ENCODE results near the gene TMOD1. TPM values are rescaled to one million over a fixed set of nuclear protein-coding genes. Genes with fewer than 3 reads are reported as not detected.
A peak's percentile ranks its signal among the peaks of the same experiment; 100 is the strongest.

Gene TMOD1
- total RNA-seq, 4 donors from 2014 or later: 5.9 to 93.7 (median 22.2) TPM

DNA sequence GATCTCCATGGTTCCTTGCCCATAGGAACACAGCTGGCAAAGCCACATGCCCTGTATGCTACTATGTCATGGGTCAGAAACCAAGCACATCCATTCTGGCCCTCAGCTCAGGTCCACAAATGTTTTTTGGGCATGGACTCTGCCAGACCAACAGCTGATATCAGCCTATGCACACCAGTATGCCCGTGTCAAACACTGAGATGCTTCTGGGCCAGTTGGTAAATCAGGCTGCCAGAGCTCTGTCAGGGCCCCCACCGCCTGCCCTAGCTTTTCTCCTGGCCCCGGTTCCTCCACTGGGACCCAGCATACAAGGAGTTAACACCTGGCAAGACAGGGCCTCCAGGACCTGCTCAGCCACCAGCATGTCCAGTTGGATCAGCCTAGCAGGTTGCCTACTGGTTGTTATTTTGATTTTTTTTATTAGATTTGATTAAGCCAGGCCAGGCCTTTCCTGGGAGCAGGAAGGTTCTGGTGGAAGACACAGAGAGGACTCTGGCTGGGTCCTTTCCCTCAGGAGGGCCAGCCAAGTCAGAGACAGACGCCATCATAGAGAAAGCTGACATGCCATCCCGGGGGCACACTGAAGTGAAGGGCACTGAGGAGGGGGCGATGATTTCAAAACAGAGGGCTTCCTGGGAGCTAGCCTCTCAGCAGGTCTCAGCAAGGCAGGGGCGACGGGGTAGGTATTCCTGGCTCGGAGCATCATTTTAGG lies 65.9 kb downstream of the TMOD1 start:
- DNase-seq: peak in 1 of 2 donors; percentile 20
- Histone ChIP-seq H3K27ac (peak overlapping the region; percentile 1 to 57), H3K36me3 (no peaks in the 10 kb centered on the region), H3K9me3 (no peaks in the 10 kb centered on the region), H3K4me1 (peaks cover 8 to 18% of the 10 kb centered on the region in 2 donors), H3K4me3 (no peak overlapping the region), H3K27me3 (no peaks in the 10 kb centered on the region)
- intact Hi-C loops (cut with DNase I; ENCODE audit: low total_unique reads): no loop called here
- TF ChIP-seq POLR2A (IDR thresholded peaks at IDR 0.05): no peak
- TF ChIP-seq, protein P1, sequence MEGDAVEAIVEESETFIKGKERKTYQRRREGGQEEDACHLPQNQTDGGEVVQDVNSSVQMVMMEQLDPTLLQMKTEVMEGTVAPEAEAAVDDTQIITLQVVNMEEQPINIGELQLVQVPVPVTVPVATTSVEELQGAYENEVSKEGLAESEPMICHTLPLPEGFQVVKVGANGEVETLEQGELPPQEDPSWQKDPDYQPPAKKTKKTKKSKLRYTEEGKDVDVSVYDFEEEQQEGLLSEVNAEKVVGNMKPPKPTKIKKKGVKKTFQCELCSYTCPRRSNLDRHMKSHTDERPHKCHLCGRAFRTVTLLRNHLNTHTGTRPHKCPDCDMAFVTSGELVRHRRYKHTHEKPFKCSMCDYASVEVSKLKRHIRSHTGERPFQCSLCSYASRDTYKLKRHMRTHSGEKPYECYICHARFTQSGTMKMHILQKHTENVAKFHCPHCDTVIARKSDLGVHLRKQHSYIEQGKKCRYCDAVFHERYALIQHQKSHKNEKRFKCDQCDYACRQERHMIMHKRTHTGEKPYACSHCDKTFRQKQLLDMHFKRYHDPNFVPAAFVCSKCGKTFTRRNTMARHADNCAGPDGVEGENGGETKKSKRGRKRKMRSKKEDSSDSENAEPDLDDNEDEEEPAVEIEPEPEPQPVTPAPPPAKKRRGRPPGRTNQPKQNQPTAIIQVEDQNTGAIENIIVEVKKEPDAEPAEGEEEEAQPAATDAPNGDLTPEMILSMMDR (IDR thresholded peaks at IDR 0.05): no peak

- H3K4me3 ChIP-seq: no peak overlapping the region
- TF ChIP-seq, protein P1 (IDR thresholded peaks at IDR 0.05): no peak
- TF ChIP-seq POLR2A (IDR thresholded peaks at IDR 0.05): no peak
- intact Hi-C loops (cut with DNase I; ENCODE audit: low total_unique reads): no loop called here
- no peaks in the 10 kb centered on the region for H3K9me3 ChIP-seq
- no peaks in the 10 kb centered on the region for H3K27me3 ChIP-seq
- H3K27ac ChIP-seq: peak overlapping the region; percentile 1 to 57
- no peak for DNase-seq
- peaks cover 8 to 18% of the 10 kb centered on the region in 2 donors for H3K4me1 ChIP-seq
- H3K36me3 ChIP-seq: no peaks in the 10 kb centered on the region
Observed at GRCh38 chr9:97567894-97568202, 66.4 kb downstream of the TMOD1 start.

DNA sequence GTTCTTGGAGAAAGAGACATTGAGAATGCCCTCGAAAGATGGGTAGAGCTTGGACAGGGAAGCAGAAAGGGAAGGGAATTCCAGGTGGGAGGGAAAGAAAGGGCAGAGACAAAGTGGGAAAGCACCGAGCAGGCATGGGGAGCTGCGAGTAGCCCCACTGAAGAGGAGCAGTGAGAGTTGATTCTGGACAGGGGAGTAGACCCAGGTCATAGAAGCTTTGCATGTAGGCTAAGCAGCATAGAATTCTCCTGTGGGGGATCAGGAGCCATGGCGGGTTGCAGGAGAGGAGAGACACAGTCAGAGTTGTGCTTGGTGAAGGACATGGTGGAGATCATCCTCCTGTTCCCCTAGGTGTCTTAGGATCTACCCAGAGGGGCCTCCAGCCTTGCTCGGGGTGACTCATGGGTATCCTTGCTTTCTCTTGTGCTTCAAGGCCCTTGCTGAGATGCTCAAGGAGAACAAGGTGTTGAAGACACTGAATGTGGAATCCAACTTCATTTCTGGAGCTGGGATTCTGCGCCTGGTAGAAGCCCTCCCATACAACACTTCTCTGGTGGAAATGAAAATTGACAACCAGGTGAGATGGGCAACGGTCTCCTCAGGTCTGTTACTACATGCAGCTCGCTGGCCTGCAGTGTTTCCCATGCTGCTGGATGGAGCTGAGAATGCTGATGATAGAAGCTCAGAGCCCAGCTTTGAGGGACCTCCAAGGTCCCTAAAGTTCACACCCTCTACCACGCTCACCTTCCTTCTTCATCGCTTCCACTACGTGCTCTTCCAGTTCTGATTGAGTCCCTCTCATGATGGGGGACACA lies 67.2 kb downstream of the TMOD1 start:
- Histone ChIP-seq H3K4me3 (no peak overlapping the region), H3K36me3 (no peaks in the 10 kb centered on the region), H3K4me1 (peaks cover 8 to 11% of the 10 kb centered on the region in 2 donors), H3K27me3 (no peaks in the 10 kb centered on the region), H3K9me3 (no peaks in the 10 kb centered on the region), H3K27ac (peak overlapping the region; percentile 25 to 92)
- no peak for TF ChIP-seq POLR2A (IDR thresholded peaks at IDR 0.05)
- TF ChIP-seq, protein P1 (IDR thresholded peaks at IDR 0.05): no peak
- intact Hi-C loops (cut with DNase I; ENCODE audit: low total_unique reads): no loop called here
- DNase-seq: peak in 1 of 2 donors; percentile 13

DNA sequence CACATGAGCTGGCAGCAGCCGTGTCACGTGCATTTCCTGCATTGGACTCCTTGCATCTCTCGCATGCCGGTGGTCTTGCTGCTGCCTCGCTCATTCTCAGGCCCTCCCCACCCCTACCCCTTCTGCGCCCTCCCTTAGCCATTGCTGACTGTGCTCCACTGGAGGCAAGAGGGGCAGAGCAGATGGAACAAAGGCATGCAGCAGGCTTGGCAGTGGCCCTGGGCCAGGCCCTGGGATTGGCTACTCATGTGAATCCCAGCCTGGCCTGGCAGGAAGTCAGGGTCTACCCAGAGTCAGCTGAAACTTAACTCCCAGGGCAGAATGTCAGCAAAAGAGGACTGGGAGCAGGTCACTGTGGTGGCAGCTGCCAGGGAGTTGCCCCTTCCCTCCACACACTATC lies 69.4 kb downstream of the TMOD1 start:
- peak; percentile 23 to 45 for DNase-seq
- intact Hi-C loops (cut with DNase I; ENCODE audit: low total_unique reads): no loop called here
- Histone ChIP-seq H3K27ac (peak overlapping the region; percentile 84 to 92), H3K36me3 (no peaks in the 10 kb centered on the region), H3K4me1 (peaks cover 0 to 9% of the 10 kb centered on the region in 2 donors), H3K4me3 (no peak overlapping the region), H3K27me3 (no peaks in the 10 kb centered on the region), H3K9me3 (no peaks in the 10 kb centered on the region)
- TF ChIP-seq, protein P1 (IDR thresholded peaks at IDR 0.05): no peak
- no peak for TF ChIP-seq POLR2A (IDR thresholded peaks at IDR 0.05)

GRCh38 chr9:97571664-97572063 lies 70.2 kb downstream of the TMOD1 start:
- H3K36me3 ChIP-seq: no peaks in the 10 kb centered on the region
- intact Hi-C loops (cut with DNase I; ENCODE audit: low total_unique reads): no loop called here
- H3K4me1 ChIP-seq: peaks cover 0 to 9% of the 10 kb centered on the region in 2 donors
- H3K27ac ChIP-seq: peak overlapping the region; percentile 84 to 92
- DNase-seq: peak; percentile 77 to 95
- TF ChIP-seq, protein P1 (IDR thresholded peaks at IDR 0.05): no peak
- no peak for TF ChIP-seq POLR2A (IDR thresholded peaks at IDR 0.05)
- no peaks in the 10 kb centered on the region for H3K27me3 ChIP-seq
- H3K9me3 ChIP-seq: no peaks in the 10 kb centered on the region
- H3K4me3 ChIP-seq: no peak overlapping the region

Data from uterus (tissue), 4 donors.